Activated B cell treated with CpG ODN at 0.5 μM for 24 hours (primary cell): Measurements from ENCODE around the gene LTB4R2. TPM values are rescaled to one million over a fixed set of nuclear protein-coding genes. Genes with fewer than 3 reads are reported as not detected.
A peak's percentile ranks its signal among the peaks of the same experiment; 100 is the strongest.

Experiments
- ATAC-seq: fragments of 200-7000 bp; cut with Tn5 transposase; one replicate; pipeline ENCODE4 v1.10.0; 2021; ENCODE audit warnings: low read depth, mild to moderate bottlenecking, moderate library complexity
- CTCF ChIA-PET: fragments of 350-600 bp; sonication (Branson Sonifier 250); formaldehyde crosslinking; loops from one replicate; lab custom pipeline; 2021; ENCODE audit warnings: antibody characterized with exemption; lab: Charles Lee
- POLR2A ChIA-PET: fragments of 350-600 bp; sonication (Branson Sonifier 250); formaldehyde crosslinking; loops from one replicate; lab custom pipeline; 2021; ENCODE audit warnings: antibody characterized with exemption; lab: Charles Lee
- DNase-seq: peaks from one replicate; pipeline ENCODE4 v3.0.0; 2022
- H3K27ac Mint-ChIP-seq: one replicate; pipeline ENCODE4 v1.8.0; 2020; ENCODE audit warnings: mixed read lengths
- H3K27me3 Mint-ChIP-seq: one replicate; pipeline ENCODE4 v1.8.0; 2021; ENCODE audit warnings: mixed read lengths
- H3K36me3 Mint-ChIP-seq: one replicate; pipeline ENCODE4 v1.8.0; 2021; ENCODE audit warnings: low read depth, mixed read lengths
- H3K4me1 Mint-ChIP-seq: one replicate; pipeline ENCODE4 v1.8.0; 2021; ENCODE audit warnings: mixed read lengths
- H3K4me3 Mint-ChIP-seq: one replicate; pipeline ENCODE4 v1.8.0; 2020; ENCODE audit warnings: mild to moderate bottlenecking, mixed read lengths
- H3K9me3 Mint-ChIP-seq: one replicate; pipeline ENCODE4 v1.8.0; 2020; ENCODE audit warnings: mixed read lengths
- intact Hi-C: fragments of 100-400 bp; cut with micrococcal nuclease; formaldehyde crosslinking; loops from one replicate; pipeline ENCODE4 v1.15.1; 2024
- total RNA-seq: library from RNA; stranded (reverse); gene quantifications from 2 replicates; pipeline ENCODE4 v1.2.3, GENCODE V29; 2022
- TF ChIP-seq, protein P1 (sequence below): fragments of 200-600 bp; IDR thresholded peaks from one replicate; pipeline ENCODE4 v1.8.0; 2022; ENCODE audit warnings: antibody characterized with exemption, mild to moderate bottlenecking

LTB4R2 gene
- total RNA-seq, 1 donor from 2014 or later = 9.1 TPM

DNA sequence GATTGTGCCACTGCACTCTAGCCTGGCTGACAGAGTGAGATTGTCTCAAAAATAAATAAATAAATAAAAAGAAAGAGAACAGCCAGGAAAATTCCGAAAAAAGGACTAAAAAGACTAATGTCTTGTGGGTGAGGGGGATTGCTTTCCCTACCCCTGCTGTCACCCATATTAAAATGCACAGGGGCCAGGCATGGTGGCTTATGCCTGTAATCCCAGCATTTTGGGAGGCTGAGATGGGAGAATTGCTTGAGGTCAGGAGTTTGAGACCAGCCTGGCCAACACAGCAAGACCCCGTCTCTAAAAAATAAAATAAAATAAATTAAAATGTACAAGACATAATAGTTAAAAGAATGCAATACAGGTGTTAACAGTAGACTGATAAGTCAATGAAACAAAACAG, 16.4 kb upstream of the LTB4R2 start:
- ATAC-seq (no peak), DNase-seq (no peak)
- peaks cover 61% of the 10 kb centered on the region for H3K36me3 Mint-ChIP-seq
- peaks cover 41% of the 10 kb centered on the region for H3K4me1 Mint-ChIP-seq
- intact Hi-C loops = no loop called here
- TF ChIP-seq, protein P1, sequence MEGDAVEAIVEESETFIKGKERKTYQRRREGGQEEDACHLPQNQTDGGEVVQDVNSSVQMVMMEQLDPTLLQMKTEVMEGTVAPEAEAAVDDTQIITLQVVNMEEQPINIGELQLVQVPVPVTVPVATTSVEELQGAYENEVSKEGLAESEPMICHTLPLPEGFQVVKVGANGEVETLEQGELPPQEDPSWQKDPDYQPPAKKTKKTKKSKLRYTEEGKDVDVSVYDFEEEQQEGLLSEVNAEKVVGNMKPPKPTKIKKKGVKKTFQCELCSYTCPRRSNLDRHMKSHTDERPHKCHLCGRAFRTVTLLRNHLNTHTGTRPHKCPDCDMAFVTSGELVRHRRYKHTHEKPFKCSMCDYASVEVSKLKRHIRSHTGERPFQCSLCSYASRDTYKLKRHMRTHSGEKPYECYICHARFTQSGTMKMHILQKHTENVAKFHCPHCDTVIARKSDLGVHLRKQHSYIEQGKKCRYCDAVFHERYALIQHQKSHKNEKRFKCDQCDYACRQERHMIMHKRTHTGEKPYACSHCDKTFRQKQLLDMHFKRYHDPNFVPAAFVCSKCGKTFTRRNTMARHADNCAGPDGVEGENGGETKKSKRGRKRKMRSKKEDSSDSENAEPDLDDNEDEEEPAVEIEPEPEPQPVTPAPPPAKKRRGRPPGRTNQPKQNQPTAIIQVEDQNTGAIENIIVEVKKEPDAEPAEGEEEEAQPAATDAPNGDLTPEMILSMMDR = no peak
- no peaks in the 10 kb centered on the region for H3K9me3 Mint-ChIP-seq
- H3K27me3 Mint-ChIP-seq = no peaks in the 10 kb centered on the region
- CTCF ChIA-PET = interaction anchor here (0.7 kb wide), 1 partner anchor 703 kb away, joined by 3 read pairs; no protein-coding TSS in a partner anchor
- POLR2A ChIA-PET = interaction anchor here (0.6 to 5.8 kb wide), 3 partner anchors 14 to 51 kb away, joined by 3 to 61 read pairs (median 20); partner anchors contain the start of genes RABGGTA and TINF2
- no peak overlapping the region for H3K4me3 Mint-ChIP-seq
- no peak overlapping the region for H3K27ac Mint-ChIP-seq

DNA sequence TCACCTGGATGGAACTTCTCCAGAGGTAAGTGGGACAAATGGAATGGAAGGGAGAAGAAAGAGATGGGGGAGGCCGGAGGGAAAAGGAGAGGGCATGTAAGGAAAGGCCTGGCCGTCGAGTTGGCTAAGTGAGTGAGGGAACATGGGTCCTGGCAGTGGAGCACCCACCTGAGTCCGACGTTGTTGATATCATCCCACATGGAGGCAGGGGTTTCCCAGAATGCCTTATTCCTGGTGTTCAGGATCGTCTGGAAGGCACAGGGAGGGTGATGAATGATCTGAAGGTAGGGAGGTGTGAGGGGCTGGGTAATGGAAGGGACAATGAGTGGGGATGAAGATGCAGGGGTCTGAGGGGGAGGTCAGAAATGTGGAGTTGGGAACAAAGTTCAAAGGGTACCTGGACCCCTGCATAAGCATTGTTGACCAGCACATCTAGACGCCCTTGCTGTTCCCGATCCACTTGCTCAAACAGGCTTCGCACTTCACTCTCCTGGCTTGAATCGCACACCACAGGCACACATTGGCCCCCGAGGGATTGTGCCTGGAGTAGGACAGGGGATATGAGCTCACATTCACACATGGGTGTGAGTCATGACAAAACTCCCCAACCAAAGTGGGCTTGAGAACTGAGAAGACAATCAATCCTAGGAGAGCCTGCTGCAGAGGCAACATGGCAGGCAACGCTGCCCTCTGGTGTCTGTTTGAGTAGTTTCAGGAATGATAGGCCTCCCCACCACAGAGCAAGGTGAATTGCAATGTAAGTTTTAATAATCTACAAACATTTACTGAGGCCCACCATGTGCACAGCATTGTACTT, 13.4 kb upstream of the LTB4R2 start:
- intact Hi-C loops = loop anchor here (1.0 to 5.0 kb wide), 10 partner anchors 17 to 238 kb away; partner anchors contain the start of genes DCAF11, IPO4, IRF9 and MDP1
- H3K36me3 Mint-ChIP-seq = peaks cover 49% of the 10 kb centered on the region
- CTCF ChIA-PET = interaction anchor here (0.6 to 7.1 kb wide), 24 partner anchors 12 to 665 kb away, joined by 3 to 139 read pairs (median 5); partner anchors contain the start of genes CHMP4A, CIDEB, IPO4 and IRF9

DNA sequence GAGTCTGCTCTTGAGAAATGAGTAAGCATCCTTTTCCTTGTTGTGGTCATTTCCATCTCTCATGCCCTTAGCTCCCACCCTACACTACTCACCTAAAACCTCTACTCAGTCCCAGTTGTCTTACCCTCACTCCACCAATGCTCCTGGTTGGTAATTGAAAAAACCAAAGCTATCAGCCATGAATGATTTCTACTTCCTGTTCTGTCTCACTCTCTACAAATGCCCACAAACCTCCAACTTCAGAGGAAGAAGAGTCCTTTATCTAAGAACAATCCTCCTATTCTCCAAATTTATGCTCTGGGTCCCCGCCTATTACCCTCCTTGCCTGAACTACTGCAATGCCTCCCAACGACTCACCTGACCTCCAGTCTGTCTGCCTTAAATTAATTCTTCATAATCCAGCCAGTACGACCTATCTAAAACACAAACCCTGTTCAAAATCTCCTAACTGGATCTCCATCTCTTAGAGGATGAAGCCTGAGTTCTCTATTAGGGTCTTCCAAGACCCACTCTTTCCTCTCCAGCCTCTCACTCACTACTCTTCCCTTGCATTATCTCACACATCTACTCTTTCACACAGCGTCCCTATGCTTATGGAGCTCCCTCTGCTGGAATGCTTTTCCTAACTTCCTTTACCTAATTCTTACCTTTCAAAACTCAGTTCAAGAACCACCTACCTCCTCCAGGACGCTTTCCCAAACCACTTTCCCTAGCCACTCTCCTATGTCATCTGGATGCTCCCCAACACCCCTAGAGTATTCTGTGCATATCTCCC, 12.6 kb upstream of the LTB4R2 start:
- no peaks in the 10 kb centered on the region for H3K9me3 Mint-ChIP-seq
- DNase-seq = no peak
- ChIA-PET POLR2A (interaction anchor here (0.6 to 8.2 kb wide), 17 partner anchors 11 to 204 kb away, joined by 3 to 242 read pairs (median 6); partner anchors contain the start of genes CHMP4A, CIDEB, DCAF11 and GMPR2), CTCF (interaction anchor here (0.6 to 7.1 kb wide), 23 partner anchors 12 to 666 kb away, joined by 3 to 139 read pairs (median 5); partner anchors contain the start of genes CHMP4A, CIDEB, DCAF11 and IPO4)
- H3K27ac Mint-ChIP-seq = peak overlapping the region; percentile 90
- H3K36me3 Mint-ChIP-seq = peaks cover 50% of the 10 kb centered on the region
- peaks cover 51% of the 10 kb centered on the region for H3K4me1 Mint-ChIP-seq
- peak; percentile 8 for ATAC-seq
- no peaks in the 10 kb centered on the region for H3K27me3 Mint-ChIP-seq
- peak overlapping the region; percentile 9 for H3K4me3 Mint-ChIP-seq
- intact Hi-C loops = loop anchor here (1.0 to 5.0 kb wide), 5 partner anchors 35 to 239 kb away; partner anchors contain the start of genes DCAF11, IPO4, MDP1 and NRL
- TF ChIP-seq, protein P1 = no peak

More for the DNA sequence above, 13.4 kb upstream of the LTB4R2 start:
- DNase-seq (peak; percentile 50), ATAC-seq (peak; percentile 73)
- POLR2A ChIA-PET = interaction anchor here (0.6 to 8.2 kb wide), 16 partner anchors 14 to 202 kb away, joined by 3 to 242 read pairs (median 6); partner anchors contain the start of genes CHMP4A, GMPR2, IPO4 and IRF9
- H3K27ac Mint-ChIP-seq = peak overlapping the region; percentile 90
- peak overlapping the region; percentile 57 for H3K4me3 Mint-ChIP-seq
- TF ChIP-seq, protein P1 = peak; percentile 41
- H3K27me3 Mint-ChIP-seq = no peaks in the 10 kb centered on the region
- H3K9me3 Mint-ChIP-seq = no peaks in the 10 kb centered on the region
- peaks cover 47% of the 10 kb centered on the region for H3K4me1 Mint-ChIP-seq

DNA sequence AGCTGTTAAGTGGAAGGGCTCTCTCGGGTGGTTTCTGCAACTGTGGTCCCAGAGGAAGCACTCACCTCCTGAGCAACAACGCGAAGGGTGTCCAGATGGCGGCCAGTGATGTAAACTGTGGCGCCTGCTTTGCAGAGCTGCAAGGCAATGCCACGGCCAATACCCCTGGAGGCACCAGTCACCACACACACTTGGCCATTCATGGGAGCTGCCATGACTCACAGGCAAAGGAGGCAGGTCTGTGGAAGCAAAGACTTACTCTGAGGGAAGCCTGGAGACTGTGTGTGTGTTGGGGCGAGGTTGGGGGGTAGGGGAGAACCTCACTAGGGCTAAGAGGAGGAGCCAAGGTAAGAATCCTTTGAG, 11.1 kb upstream of the LTB4R2 start:
- Mint-ChIP-seq H3K4me3 (peak overlapping the region; percentile 95), H3K27ac (peak overlapping the region; percentile 94), H3K4me1 (peaks cover 51% of the 10 kb centered on the region), H3K9me3 (no peaks in the 10 kb centered on the region), H3K36me3 (peaks cover 57% of the 10 kb centered on the region), H3K27me3 (no peaks in the 10 kb centered on the region)
- CTCF ChIA-PET = interaction anchor here (0.6 to 7.1 kb wide), 8 partner anchors 9 to 131 kb away, joined by 3 to 139 read pairs (median 5); partner anchors contain the start of genes CIDEB, KHNYN, LTB4R and LTB4R2
- TF ChIP-seq, protein P1 = no peak
- intact Hi-C loops = loop anchor here (1.0 to 5.0 kb wide), 7 partner anchors 9 to 285 kb away; partner anchors contain the start of genes CARMIL3, EMC9, GMPR2 and NEDD8
- DNase-seq (no peak), ATAC-seq (no peak)
- POLR2A ChIA-PET = interaction anchor here (1.0 to 8.2 kb wide), 11 partner anchors 9 to 138 kb away, joined by 4 to 242 read pairs (median 17); partner anchors contain the start of genes CBLN3, CHMP4A, CIDEB and IRF9
